SK-N-MC (cell line): ENCODE data around the gene CA5B.
A peak's percentile ranks its signal among the peaks of the same experiment; 100 is the strongest.
"Not testable (repeated sequence)": the region's sequence is repeated elsewhere in the genome, so short reads cannot be mapped to it uniquely, and the experiment has no call there.

Source experiments
- DNase-seq: peaks from one replicate; pipeline ENCODE4 v3.0.0-alpha.2; 2011; ENCODE audit warnings: low read depth, low spot score
- H3K27ac ChIP-seq: fragments of 200-600 bp; sonication (generic); 2 replicates; pipeline ENCODE4 v1.5.1; 2016; ENCODE audit warnings: mixed run types
- H3K36me3 ChIP-seq: fragments of 200-600 bp; sonication (generic); 2 replicates; pipeline ENCODE4 v1.6.1; 2017; ENCODE audit warnings: antibody characterized with exemption, low read length, mixed read lengths; ENCODE audit not compliant: insufficient read depth
- H3K4me3 ChIP-seq: fragments of 200-600 bp; sonication (generic); 2 replicates; pipeline ENCODE4 v1.5.1; 2016
- H3K9ac ChIP-seq: fragments of 200-600 bp; sonication (generic); 2 replicates; pipeline ENCODE4 v1.8.0; 2017; ENCODE audit warnings: mixed run types, mixed read lengths; ENCODE audit not compliant: insufficient read length
- H3K9me3 ChIP-seq: fragments of 200-600 bp; sonication (generic); 2 replicates; pipeline ENCODE4 v1.6.1; 2017; ENCODE audit warnings: low read depth, mild to moderate bottlenecking, antibody characterized with exemption, low read length, moderate library complexity, mixed read lengths
- EZH2 ChIP-seq: fragments of 200-600 bp; sonication (generic); IDR thresholded peaks from one replicate; pipeline ENCODE4 v1.6.1; 2017; ENCODE audit warnings: antibody characterized with exemption
- FOXP2 ChIP-seq: optimal IDR thresholded peaks from 2 replicates; pipeline ENCODE3; 2011; ENCODE audit warnings: mild to moderate bottlenecking, moderate library complexity; ENCODE audit not compliant: insufficient read depth; ENCODE audit errors: extremely low read length, control extremely low read depth
- POLR2AphosphoS5 ChIP-seq: IDR thresholded peaks from 2 replicates; pipeline ENCODE4 v1.6.1; 2012; ENCODE audit warnings: mild to moderate bottlenecking, low read depth, low read length, borderline replicate concordance

The CA5B gene

DNA sequence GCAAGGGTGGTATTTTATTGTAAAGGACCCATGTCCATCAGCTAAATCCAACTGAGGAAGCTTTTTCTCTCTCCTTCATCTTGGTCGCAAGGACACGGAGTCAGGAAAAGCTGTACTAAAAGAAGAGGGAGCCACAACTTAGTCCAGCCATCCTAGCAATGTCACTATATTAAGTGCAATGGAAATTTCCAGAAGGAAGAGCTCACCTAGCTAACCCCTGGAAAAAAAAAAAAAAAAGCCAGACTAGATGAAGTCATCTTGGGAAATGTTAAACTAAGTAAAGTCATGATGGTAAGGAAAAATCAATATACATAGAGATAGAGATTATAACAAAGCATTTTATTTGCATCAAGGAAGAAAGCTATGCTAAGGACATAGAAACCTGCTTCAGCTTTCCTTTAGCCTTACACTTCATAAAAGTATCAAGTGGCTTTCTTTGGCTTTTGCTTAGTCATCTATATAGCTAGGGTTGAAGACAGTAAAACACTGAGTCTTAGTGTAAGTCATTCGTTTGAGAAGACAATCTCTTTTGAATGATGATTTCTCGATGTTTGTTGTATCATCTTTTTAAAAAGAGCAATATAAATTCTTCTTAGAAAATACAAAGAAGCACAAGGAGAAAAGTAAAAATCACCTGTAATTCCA, 18.6 kb upstream of the CA5B start:
- TF ChIP-seq FOXP2 (no peak), POLR2AphosphoS5 (no peak), EZH2 (no peak)
- H3K9ac ChIP-seq: no peak overlapping the region
- no peak for DNase-seq
- H3K27ac ChIP-seq: no peak overlapping the region
- H3K36me3 ChIP-seq: no peaks in the 10 kb centered on the region
- H3K4me3 ChIP-seq: no peak overlapping the region
- H3K9me3 ChIP-seq: no peaks in the 10 kb centered on the region

DNA sequence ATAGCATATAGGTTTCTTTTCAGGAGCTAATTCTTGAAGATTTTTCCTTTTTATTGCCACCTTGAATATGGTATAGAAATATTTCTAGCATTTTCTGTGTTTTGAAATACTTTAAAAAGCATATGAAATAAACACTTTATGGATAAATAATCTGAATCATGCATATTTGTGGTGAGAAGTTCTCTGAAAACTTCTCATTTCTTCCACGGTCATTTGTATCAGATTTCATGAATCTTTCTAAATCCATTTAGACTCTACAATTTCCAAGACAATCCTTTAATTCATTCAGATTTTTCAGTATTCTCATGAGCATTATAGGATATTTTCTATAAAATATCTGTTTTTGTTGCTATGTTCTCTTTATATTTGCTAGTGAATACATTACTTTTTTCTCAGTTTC, 16.2 kb upstream of the CA5B start:
- no peak for DNase-seq
- no peak for TF ChIP-seq EZH2
- no peak for TF ChIP-seq POLR2AphosphoS5
- TF ChIP-seq FOXP2: no peak
- Histone ChIP-seq H3K4me3 (no peak overlapping the region), H3K9ac (no peak overlapping the region), H3K9me3 (no peaks in the 10 kb centered on the region), H3K36me3 (no peaks in the 10 kb centered on the region), H3K27ac (no peak overlapping the region)

DNA sequence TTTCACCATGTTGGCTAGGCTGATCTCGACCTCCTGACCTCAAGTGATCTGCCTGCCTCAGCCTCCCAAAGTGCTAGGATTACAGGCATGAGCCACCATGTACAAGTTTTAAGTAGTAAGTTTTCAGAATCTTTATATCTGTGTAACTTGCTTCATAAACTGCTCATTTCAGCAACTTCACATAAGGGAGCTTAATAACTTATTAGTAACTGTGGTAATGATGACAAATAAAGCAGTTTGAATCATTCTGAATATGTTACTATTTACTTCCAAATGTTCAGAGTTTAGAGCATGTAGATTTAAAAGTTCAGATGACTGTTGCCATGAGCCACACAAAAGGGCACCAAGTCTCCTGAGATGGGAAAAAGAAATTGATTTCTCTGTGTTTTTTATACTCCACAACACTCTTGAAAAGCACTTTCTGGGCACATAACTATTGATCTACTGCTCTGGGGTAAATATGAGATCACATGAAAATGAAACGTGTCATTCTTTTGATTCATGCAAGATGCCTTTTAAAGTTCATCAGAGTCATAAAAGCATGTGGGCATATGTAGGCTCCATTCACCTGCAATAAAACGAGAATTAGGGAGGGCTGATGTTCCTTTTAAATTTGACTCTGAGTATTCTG, 14.1 kb upstream of the CA5B start:
- Histone ChIP-seq H3K9ac (no peak overlapping the region), H3K9me3 (no peaks in the 10 kb centered on the region), H3K36me3 (no peaks in the 10 kb centered on the region), H3K4me3 (no peak overlapping the region), H3K27ac (no peak overlapping the region)
- DNase-seq: no peak
- TF ChIP-seq FOXP2 (no peak), POLR2AphosphoS5 (no peak), EZH2 (no peak)

DNA sequence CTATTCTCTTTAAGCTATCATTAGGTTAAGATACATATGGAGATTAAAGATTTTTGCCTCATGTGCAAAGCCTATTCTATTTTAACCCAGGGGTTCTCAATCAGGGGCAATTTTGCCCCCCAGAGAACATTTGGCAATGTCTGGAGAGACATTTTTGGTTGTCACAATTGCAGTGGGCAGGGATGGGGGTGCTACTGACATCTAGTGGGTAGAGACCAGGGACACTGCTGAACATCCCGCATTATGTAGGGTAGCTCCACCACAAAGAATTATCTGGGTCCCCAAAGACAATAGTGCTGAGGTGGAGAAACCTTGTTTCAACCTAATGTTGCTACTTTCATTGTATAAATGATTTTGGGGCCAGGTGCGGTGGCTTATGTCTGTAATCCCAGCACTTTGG, 13.2 kb upstream of the CA5B start:
- no peak overlapping the region for H3K27ac ChIP-seq
- H3K9ac ChIP-seq: no peak overlapping the region
- DNase-seq: no peak
- no peak overlapping the region for H3K4me3 ChIP-seq
- no peak for TF ChIP-seq EZH2
- no peak for TF ChIP-seq POLR2AphosphoS5
- no peak for TF ChIP-seq FOXP2
- H3K36me3 ChIP-seq: no peaks in the 10 kb centered on the region
- no peaks in the 10 kb centered on the region for H3K9me3 ChIP-seq

DNA sequence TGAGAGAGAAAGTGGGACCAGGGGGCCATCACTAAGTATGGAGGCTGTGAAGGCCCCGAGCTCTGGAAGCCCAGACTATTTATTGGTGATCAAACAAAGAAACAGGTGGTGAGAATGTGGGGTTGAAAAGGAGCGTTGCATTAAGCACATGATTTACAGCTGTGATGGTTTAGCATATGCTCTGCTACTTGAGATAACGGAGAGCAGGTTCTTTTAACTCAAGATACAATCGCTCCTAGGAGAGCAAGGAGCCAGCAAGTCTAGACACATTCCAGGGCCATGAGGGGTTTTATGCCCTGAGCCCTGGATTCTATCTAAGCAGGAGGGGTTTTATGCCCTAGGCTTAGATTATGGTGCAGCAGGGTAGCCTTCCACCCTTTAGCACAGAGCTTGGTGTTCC, 6.7 kb upstream of the CA5B start:
- not testable (repeated sequence) for H3K27ac ChIP-seq, H3K36me3 ChIP-seq, H3K9me3 ChIP-seq, DNase-seq, H3K4me3 ChIP-seq, H3K9ac ChIP-seq

DNA sequence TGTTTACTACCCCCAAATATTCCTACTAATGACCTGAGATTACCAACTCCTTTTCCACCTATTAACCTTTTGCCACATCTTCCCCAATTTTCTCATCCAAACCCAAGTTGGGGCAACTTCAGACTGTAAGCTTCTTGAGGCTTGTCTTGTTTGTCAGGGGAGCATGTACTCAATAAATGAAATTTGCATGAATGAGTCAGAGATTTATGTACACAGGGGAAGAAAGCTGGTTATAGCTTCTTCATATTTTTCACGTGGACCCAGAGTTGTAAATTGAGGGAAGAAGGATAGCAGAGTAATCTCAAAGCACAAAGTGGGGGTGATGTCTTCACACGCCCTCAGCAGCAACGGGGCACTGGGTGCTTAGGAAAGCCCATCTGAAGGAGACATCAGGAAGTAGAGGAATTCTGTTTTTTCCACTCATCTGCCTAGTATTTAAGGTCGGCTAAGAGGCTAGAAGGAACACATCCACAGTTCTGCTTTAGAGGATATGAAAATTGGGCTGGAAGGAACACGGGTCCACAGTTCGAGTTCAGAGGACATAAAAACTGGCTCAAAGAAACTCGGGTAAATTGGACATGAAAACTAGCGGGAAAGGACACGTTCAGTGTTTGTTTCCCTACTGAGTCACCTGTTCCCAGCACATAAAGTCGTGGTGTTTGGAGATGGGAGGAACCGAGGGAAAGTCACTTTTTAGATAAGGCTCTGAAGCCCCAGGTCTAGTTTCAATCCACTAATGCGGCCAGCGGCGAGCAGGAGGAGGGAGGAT, 696 bp upstream of the CA5B start:
- H3K4me3 ChIP-seq: peak overlapping the region; percentile 71
- no peak overlapping the region for H3K27ac ChIP-seq

DNA sequence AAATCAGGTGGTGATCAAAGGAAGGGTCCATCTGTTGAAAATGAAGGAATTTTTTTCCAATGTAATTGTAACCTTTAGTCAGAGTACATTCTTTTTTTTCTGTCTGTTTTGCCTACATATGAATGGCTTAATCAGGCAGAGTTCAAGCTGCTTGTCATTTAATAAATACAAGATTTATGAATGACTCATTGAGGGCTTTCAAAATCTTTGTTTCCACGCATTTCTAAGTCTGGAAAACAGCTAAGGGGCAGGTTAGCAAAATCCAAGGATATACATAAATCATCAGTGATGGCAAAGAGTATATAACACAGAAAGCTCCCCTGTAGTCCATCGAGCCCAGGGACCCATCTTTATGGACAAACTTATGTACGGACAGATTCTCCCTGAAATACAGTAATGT, 1.8 kb downstream of the CA5B start:
- Histone ChIP-seq H3K36me3 (no peaks in the 10 kb centered on the region), H3K4me3 (no peak overlapping the region), H3K27ac (no peak overlapping the region), H3K9me3 (no peaks in the 10 kb centered on the region), H3K9ac (no peak overlapping the region)
- TF ChIP-seq POLR2AphosphoS5 (no peak), FOXP2 (no peak), EZH2 (no peak)
- no peak for DNase-seq

More for the DNA sequence above, 696 bp upstream of the CA5B start:
- Histone ChIP-seq H3K36me3 (no peaks in the 10 kb centered on the region), H3K9me3 (no peaks in the 10 kb centered on the region), H3K9ac (no peak overlapping the region)
- no peak for TF ChIP-seq FOXP2
- TF ChIP-seq EZH2: no peak
- no peak for DNase-seq

DNA sequence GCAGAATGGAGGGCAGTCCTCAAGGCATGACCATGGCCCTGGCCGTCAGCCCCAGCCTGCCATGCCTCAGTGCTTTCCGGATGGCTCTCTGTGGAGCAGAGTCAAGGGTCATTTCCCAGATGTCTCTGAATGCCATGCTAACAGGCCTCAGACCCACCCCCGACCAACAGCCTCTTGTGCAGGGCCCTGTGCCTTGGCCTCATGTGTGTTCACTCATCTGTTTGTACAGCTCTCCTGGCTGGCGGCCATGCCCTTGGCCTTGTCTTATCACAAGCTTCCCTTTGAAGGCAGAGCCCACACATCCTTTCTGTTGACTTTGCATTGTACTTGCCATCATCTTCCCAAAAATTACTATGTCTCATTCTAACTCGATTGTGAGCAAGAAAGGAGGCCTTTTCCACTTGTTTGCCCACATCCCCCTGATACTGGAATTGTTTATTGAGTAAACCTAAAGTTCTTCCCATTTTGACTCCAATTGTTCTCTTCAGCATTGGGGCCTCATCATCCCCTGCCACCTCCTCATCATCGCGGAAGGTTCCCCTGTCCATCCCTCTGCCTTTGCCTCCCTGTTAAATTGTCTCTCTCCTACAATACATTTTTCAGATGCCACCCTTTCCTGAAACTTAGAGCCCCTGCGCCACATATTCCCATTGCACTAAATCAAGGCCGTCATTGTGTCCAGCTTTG, 6.3 kb downstream of the CA5B start:
- H3K9me3 ChIP-seq: no peaks in the 10 kb centered on the region
- H3K9ac ChIP-seq: no peak overlapping the region
- no peaks in the 10 kb centered on the region for H3K36me3 ChIP-seq
- DNase-seq: no peak
- TF ChIP-seq EZH2: no peak
- TF ChIP-seq POLR2AphosphoS5: no peak
- no peak for TF ChIP-seq FOXP2
- no peak overlapping the region for H3K27ac ChIP-seq
- H3K4me3 ChIP-seq: no peak overlapping the region

DNA sequence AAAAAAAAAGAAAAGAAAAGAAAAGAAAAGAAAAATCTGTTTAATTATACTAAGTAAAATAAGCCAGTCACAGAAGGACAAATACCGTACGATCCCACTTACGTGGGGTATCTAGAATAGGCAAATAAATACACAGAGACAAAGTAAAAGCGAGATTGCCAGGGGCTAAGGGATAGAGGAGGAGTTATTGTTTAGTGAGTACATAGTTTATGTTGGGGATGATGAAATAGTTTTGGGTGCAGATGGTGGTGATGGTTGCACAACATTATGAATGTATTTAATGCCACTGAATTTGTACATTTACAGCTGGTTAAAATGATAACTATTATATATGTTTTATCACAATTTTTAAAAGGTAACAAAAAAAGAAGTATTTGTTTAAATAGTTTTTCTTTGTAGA, 7.1 kb downstream of the CA5B start:
- no peak overlapping the region for H3K4me3 ChIP-seq
- no peaks in the 10 kb centered on the region for H3K36me3 ChIP-seq
- DNase-seq: peak; percentile 26
- no peak for TF ChIP-seq POLR2AphosphoS5
- TF ChIP-seq FOXP2: no peak
- no peak for TF ChIP-seq EZH2
- H3K9ac ChIP-seq: no peak overlapping the region
- no peaks in the 10 kb centered on the region for H3K9me3 ChIP-seq
- no peak overlapping the region for H3K27ac ChIP-seq

DNA sequence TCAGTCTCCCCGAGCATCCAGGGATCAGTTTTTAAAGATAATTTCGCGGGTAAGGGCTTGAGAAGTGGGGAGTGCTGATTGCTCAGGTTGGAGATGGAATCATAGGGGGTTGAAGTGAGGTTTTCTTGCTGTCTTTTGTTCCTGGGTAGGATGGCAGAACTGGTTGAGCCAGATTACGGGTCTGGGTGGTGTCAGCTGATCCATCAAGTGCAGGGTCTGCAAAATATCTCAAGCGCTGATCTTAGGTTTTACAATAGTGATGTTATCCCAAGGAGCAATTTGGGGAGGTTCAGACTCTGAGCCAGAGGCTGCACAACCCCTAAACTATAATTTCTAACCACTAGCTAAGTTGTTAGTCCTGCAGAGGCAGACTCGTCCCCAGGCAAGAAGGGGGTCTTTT, 8.6 kb downstream of the CA5B start:
- H3K9ac ChIP-seq, H3K36me3 ChIP-seq, DNase-seq, H3K4me3 ChIP-seq, H3K9me3 ChIP-seq, H3K27ac ChIP-seq: not testable (repeated sequence)
